NT2/D1 (cell line): ENCODE data around the gene TSPAN17.

Experiments used
- DNase-seq: peaks from one replicate; pipeline ENCODE4 v3.0.0-alpha.2; 2011; ENCODE audit warnings: low read depth, low spot score
- H3K27me3 ChIP-seq: 2 replicates; pipeline ENCODE4 v1.6.0; 2011; ENCODE audit warnings: mild to moderate bottlenecking; ENCODE audit not compliant: insufficient read length, insufficient read depth
- H3K36me3 ChIP-seq: 2 replicates; pipeline ENCODE4 v1.6.1; 2011; ENCODE audit warnings: mild to moderate bottlenecking, low read length, mixed read lengths; ENCODE audit not compliant: insufficient read depth, insufficient read length
- H3K4me1 ChIP-seq: 2 replicates; pipeline ENCODE4 v1.5.1; 2011; ENCODE audit not compliant: insufficient read depth, insufficient read length
- H3K4me3 ChIP-seq: 2 replicates; pipeline ENCODE4 v1.5.1; 2011; ENCODE audit warnings: low read depth; ENCODE audit not compliant: insufficient read length
- H3K9ac ChIP-seq: 2 replicates; pipeline ENCODE4 v1.6.0; 2011; ENCODE audit warnings: low read depth; ENCODE audit not compliant: insufficient read length
- H3K9me3 ChIP-seq: 2 replicates; pipeline ENCODE4 v1.5.1; 2011; ENCODE audit warnings: mild to moderate bottlenecking, low read length; ENCODE audit not compliant: insufficient read depth
- SUZ12 ChIP-seq: IDR thresholded peaks from 2 replicates; pipeline ENCODE4 v1.6.1; 2011; ENCODE audit not compliant: insufficient read length, insufficient read depth; ENCODE audit errors: extremely low read depth
- YY1 ChIP-seq: IDR thresholded peaks from 2 replicates; pipeline ENCODE4 v1.6.1; 2011; ENCODE audit not compliant: insufficient read length, insufficient read depth
- ZNF274 ChIP-seq: IDR thresholded peaks from 2 replicates; pipeline ENCODE4 v1.6.1; 2011; ENCODE audit warnings: mild to moderate bottlenecking, low read depth, low read length

Gene TSPAN17

GRCh38 chr5:176624142-176624541, 23.1 kb upstream of the TSPAN17 start:
- H3K4me3 ChIP-seq, result no peak overlapping the region
- no peak overlapping the region for H3K9ac ChIP-seq
- no peaks in the 10 kb centered on the region for H3K36me3 ChIP-seq
- TF ChIP-seq ZNF274, result no peak
- TF ChIP-seq SUZ12, result no peak
- TF ChIP-seq YY1, result no peak
- no peaks in the 10 kb centered on the region for H3K9me3 ChIP-seq
- H3K27me3 ChIP-seq, result peaks cover 36% of the 10 kb centered on the region
- no peak for DNase-seq
- H3K4me1 ChIP-seq, result peaks cover 15% of the 10 kb centered on the region

- Histone ChIP-seq H3K4me3 (no peak overlapping the region), H3K4me1 (peaks cover 12% of the 10 kb centered on the region), H3K9ac (no peak overlapping the region), H3K36me3 (no peaks in the 10 kb centered on the region), H3K27me3 (peaks cover 37% of the 10 kb centered on the region), H3K9me3 (no peaks in the 10 kb centered on the region)
- DNase-seq, result no peak
- TF ChIP-seq YY1, result no peak
- no peak for TF ChIP-seq ZNF274
- no peak for TF ChIP-seq SUZ12
Measured at GRCh38 chr5:176624938-176625337, 22.3 kb upstream of the TSPAN17 start.

GRCh38 chr5:176625512-176625911, 21.8 kb upstream of the TSPAN17 start:
- Histone ChIP-seq H3K4me3 (no peak overlapping the region), H3K9ac (no peak overlapping the region), H3K9me3 (no peaks in the 10 kb centered on the region), H3K4me1 (peaks cover 12% of the 10 kb centered on the region), H3K27me3 (peaks cover 35% of the 10 kb centered on the region), H3K36me3 (no peaks in the 10 kb centered on the region)
- no peak for TF ChIP-seq ZNF274
- no peak for TF ChIP-seq SUZ12
- no peak for DNase-seq

GRCh38 chr5:176625966-176626875, 21.1 kb upstream of the TSPAN17 start:
- Histone ChIP-seq H3K36me3 (no peaks in the 10 kb centered on the region), H3K4me1 (peaks cover 8% of the 10 kb centered on the region), H3K4me3 (no peak overlapping the region), H3K9ac (no peak overlapping the region), H3K27me3 (peaks cover 35% of the 10 kb centered on the region), H3K9me3 (no peaks in the 10 kb centered on the region)
- no peak for TF ChIP-seq SUZ12
- DNase-seq, result no peak

GRCh38 chr5:176626876-176627236, 20.4 kb upstream of the TSPAN17 start:
- Histone ChIP-seq H3K9me3 (no peaks in the 10 kb centered on the region), H3K27me3 (peaks cover 38% of the 10 kb centered on the region), H3K4me3 (no peak overlapping the region), H3K36me3 (no peaks in the 10 kb centered on the region), H3K4me1 (peaks cover 8% of the 10 kb centered on the region), H3K9ac (no peak overlapping the region)
- TF ChIP-seq ZNF274, result no peak
- TF ChIP-seq YY1, result no peak
- TF ChIP-seq SUZ12, result no peak
- DNase-seq, result no peak

GRCh38 chr5:176627582-176627981, 19.7 kb upstream of the TSPAN17 start:
- peaks cover 39% of the 10 kb centered on the region for H3K27me3 ChIP-seq
- H3K9ac ChIP-seq, result peak overlapping the region; percentile 10
- no peak for DNase-seq
- no peak overlapping the region for H3K4me3 ChIP-seq
- no peaks in the 10 kb centered on the region for H3K9me3 ChIP-seq
- no peak for TF ChIP-seq SUZ12
- no peak for TF ChIP-seq YY1
- TF ChIP-seq ZNF274, result no peak
- H3K36me3 ChIP-seq, result no peaks in the 10 kb centered on the region
- peaks cover 8% of the 10 kb centered on the region for H3K4me1 ChIP-seq

- no peaks in the 10 kb centered on the region for H3K36me3 ChIP-seq
- H3K4me1 ChIP-seq, result peaks cover 8% of the 10 kb centered on the region
- H3K9me3 ChIP-seq, result no peaks in the 10 kb centered on the region
- no peak overlapping the region for H3K9ac ChIP-seq
- TF ChIP-seq SUZ12 (no peak), ZNF274 (no peak), YY1 (no peak)
- DNase-seq, result no peak
- no peak overlapping the region for H3K4me3 ChIP-seq
- H3K27me3 ChIP-seq, result peaks cover 39% of the 10 kb centered on the region
Measured at GRCh38 chr5:176628406-176629228, 18.7 kb upstream of the TSPAN17 start.
